Fibroblast of lung (primary cell): ENCODE data around the gene ACTN1. TPM values are rescaled to one million over a fixed set of nuclear protein-coding genes. Genes with fewer than 3 reads are reported as not detected.

Experiments used
- DNase-seq, 2 donors: peaks; one replicate each; pipeline versions ENCODE4 v3.0.0 to v3.0.0-alpha.2; 2010; ENCODE audit warnings: low read depth in 2 of 2
- H2AFZ ChIP-seq: 2 replicates; pipeline ENCODE4 v1.5.1; 2012; ENCODE audit warnings: low read length, control low read depth, inconsistent platforms
- H3K27ac ChIP-seq: 2 replicates; pipeline ENCODE4 v1.5.1; 2011; ENCODE audit warnings: low read length, control low read depth; ENCODE audit not compliant: insufficient read depth
- H3K27me3 ChIP-seq: 2 replicates; pipeline ENCODE4 v1.5.1; 2011; ENCODE audit warnings: mild to moderate bottlenecking, low read length; ENCODE audit not compliant: control insufficient read depth, insufficient read depth
- H3K36me3 ChIP-seq: 2 replicates; pipeline ENCODE4 v1.5.1; 2011; ENCODE audit warnings: low read length; ENCODE audit not compliant: control insufficient read depth, insufficient read depth
- H3K4me1 ChIP-seq: 2 replicates; pipeline ENCODE4 v1.5.1; 2011; ENCODE audit warnings: low read length; ENCODE audit not compliant: control insufficient read depth, insufficient read depth; ENCODE audit errors: extremely low read depth
- H3K4me2 ChIP-seq: 2 replicates; pipeline ENCODE4 v1.5.1; 2011; ENCODE audit warnings: low read length, control low read depth; ENCODE audit not compliant: insufficient read depth; ENCODE audit errors: extremely low read depth
- H3K4me3 ChIP-seq, 4 experiments: fragments of 200-600 bp in 1 of 4; sonication (generic) in 1 of 4; replicated peaks in 1 of 4; 2 replicates each; pipeline ENCODE4 v1.5.1; 2011 to 2016; ENCODE audit warnings: low read length in 4 of 4, low read depth in 3 of 4, mild to moderate bottlenecking in 3 of 4, control low read depth in 2 of 4, inconsistent platforms in 1 of 4, mixed read lengths in 1 of 4; ENCODE audit not compliant: insufficient read depth in 1 of 4; ENCODE audit errors: control extremely low read depth in 1 of 4
- H3K79me2 ChIP-seq: 2 replicates; pipeline ENCODE4 v1.5.1; 2012; ENCODE audit warnings: mild to moderate bottlenecking, low read length, inconsistent platforms; ENCODE audit not compliant: control insufficient read depth, insufficient read depth
- H3K9ac ChIP-seq: 2 replicates; pipeline ENCODE4 v1.5.1; 2011; ENCODE audit warnings: mild to moderate bottlenecking, low read length, control low read depth; ENCODE audit not compliant: insufficient read depth
- H3K9me3 ChIP-seq: 2 replicates; pipeline ENCODE4 v1.5.1; 2012; ENCODE audit warnings: low read depth, low read length; ENCODE audit not compliant: control insufficient read depth, insufficient read depth
- H4K20me1 ChIP-seq: 2 replicates; pipeline ENCODE4 v1.5.1; 2011; ENCODE audit warnings: low read length; ENCODE audit not compliant: control insufficient read depth, insufficient read depth; ENCODE audit errors: extremely low read depth
- CTCF ChIP-seq, 2 donors: IDR thresholded peaks in 1 of 2; conservative IDR thresholded peaks in 1 of 2; 1 replicate in 1 of 2; 2 replicates in 1 of 2; pipeline ENCODE4 v1.5.1; 2011 to 2012; ENCODE audit warnings: low read length in 2 of 2, control low read depth in 1 of 2, inconsistent platforms in 1 of 2, low read depth in 1 of 2, mild to moderate bottlenecking in 1 of 2
- EZH2 ChIP-seq: IDR thresholded peaks from 2 replicates; pipeline ENCODE4 v1.5.1; 2012; ENCODE audit warnings: low read length, control low read depth, mild to moderate bottlenecking; ENCODE audit errors: missing control alignments
- polyA plus RNA-seq, 2 donors: library from polyadenylated mRNA; depleted of rRNA in 1 of 2; stranded (reverse) in 1 of 2; unstranded in 1 of 2; fragments of >200 nt; gene quantifications; 2 replicates each; pipeline ENCODE4 v1.2.1, GENCODE V29; 2011 to 2012; ENCODE audit warnings: missing spikeins in 1 of 2
- total RNA-seq: library from RNA; depleted of rRNA; stranded (reverse); fragments of >200 nt; gene quantifications from 2 replicates; pipeline ENCODE4 v1.2.1, GENCODE V29; 2014

ACTN1 gene
- total and polyA plus RNA-seq, 2 donors (not counting 1 experiment from before 2014, with no cell fraction given): 254 to 729 TPM

GRCh38 chr14:68922886-68923285, 56.2 kb downstream of the ACTN1 start:
- Histone ChIP-seq H3K27me3 (no peaks in the 10 kb centered on the region), H3K4me2 (no peak overlapping the region), H3K79me2 (peaks cover 91% of the 10 kb centered on the region), H3K4me3 (no peak overlapping the region), H2AFZ (no peak overlapping the region), H3K4me1 (peaks cover 14% of the 10 kb centered on the region), H4K20me1 (peaks cover 4% of the 10 kb centered on the region), H3K9ac (no peak overlapping the region), H3K36me3 (peaks cover 40% of the 10 kb centered on the region), H3K9me3 (no peaks in the 10 kb centered on the region), H3K27ac (peak overlapping the region; percentile 36)
- DNase-seq: no peak
- TF ChIP-seq CTCF (conservative IDR thresholded peaks at IDR 0.05 in 1 of 2, IDR thresholded peaks at IDR 0.05 in 1 of 2; ENCODE audit: low read depth in 1 of 2, low read length in 2 of 2): no peak
- no peak for TF ChIP-seq EZH2

GRCh38 chr14:68922201-68922621, 56.9 kb downstream of the ACTN1 start:
- H3K36me3 ChIP-seq: peaks cover 44% of the 10 kb centered on the region
- peak in 1 of 2 donors; percentile 29 for DNase-seq
- peaks cover 90% of the 10 kb centered on the region for H3K79me2 ChIP-seq
- H3K27me3 ChIP-seq: no peaks in the 10 kb centered on the region
- TF ChIP-seq EZH2 (no peak), CTCF (conservative IDR thresholded peaks at IDR 0.05 in 1 of 2, IDR thresholded peaks at IDR 0.05 in 1 of 2; ENCODE audit: low read depth in 1 of 2, low read length in 2 of 2) (no peak)
- H3K4me2 ChIP-seq: no peak overlapping the region
- H3K9me3 ChIP-seq: no peaks in the 10 kb centered on the region
- H3K4me3 ChIP-seq: no peak overlapping the region
- H3K9ac ChIP-seq: no peak overlapping the region
- peaks cover 14% of the 10 kb centered on the region for H3K4me1 ChIP-seq
- no peak overlapping the region for H2AFZ ChIP-seq
- H3K27ac ChIP-seq: peak overlapping the region; percentile 36
- H4K20me1 ChIP-seq: peaks cover 4% of the 10 kb centered on the region

- no peaks in the 10 kb centered on the region for H3K9me3 ChIP-seq
- no peak overlapping the region for H3K9ac ChIP-seq
- H3K4me1 ChIP-seq: peaks cover 14% of the 10 kb centered on the region
- H4K20me1 ChIP-seq: peaks cover 4% of the 10 kb centered on the region
- H3K27me3 ChIP-seq: no peaks in the 10 kb centered on the region
- H3K79me2 ChIP-seq: peaks cover 90% of the 10 kb centered on the region
- no peak for TF ChIP-seq EZH2
- no peak for TF ChIP-seq CTCF (conservative IDR thresholded peaks at IDR 0.05 in 1 of 2, IDR thresholded peaks at IDR 0.05 in 1 of 2; ENCODE audit: low read depth in 1 of 2, low read length in 2 of 2)
- DNase-seq: no peak
- no peak overlapping the region for H3K4me2 ChIP-seq
- no peak overlapping the region for H3K27ac ChIP-seq
- no peak overlapping the region for H2AFZ ChIP-seq
- no peak overlapping the region for H3K4me3 ChIP-seq
- H3K36me3 ChIP-seq: peaks cover 46% of the 10 kb centered on the region
These were observed 57.4 kb downstream of the ACTN1 start for GRCh38 chr14:68921666-68922065.
